Neural crest cell (in vitro differentiated cells): ENCODE results near the gene PHOSPHO2. TPM values are rescaled to one million over a fixed set of nuclear protein-coding genes. Genes with fewer than 3 reads are reported as not detected.
A peak's percentile ranks its signal among the peaks of the same experiment; 100 is the strongest.
"Not testable (repeated sequence)": the region's sequence is repeated elsewhere in the genome, so short reads cannot be mapped to it uniquely, and the experiment has no call there.

Experiments used
- DNase-seq: peaks from one replicate; pipeline ENCODE4 v3.0.0; 2021; ENCODE audit warnings: low read depth, mixed read lengths, low spot score
- H3K27ac Mint-ChIP-seq: one replicate; pipeline ENCODE4 v1.8.0; 2021; ENCODE audit warnings: mild to moderate bottlenecking, mixed read lengths; ENCODE audit not compliant: unreplicated experiment
- H3K27me3 Mint-ChIP-seq: 2 replicates; pipeline ENCODE4 v1.8.0; 2021; ENCODE audit warnings: low read depth, mild to moderate bottlenecking, mixed read lengths
- H3K36me3 Mint-ChIP-seq: 2 replicates; pipeline ENCODE4 v1.8.0; 2021; ENCODE audit warnings: low read depth, mild to moderate bottlenecking, mixed read lengths
- H3K4me1 Mint-ChIP-seq: 2 replicates; pipeline ENCODE4 v1.8.0; 2021; ENCODE audit warnings: mixed read lengths
- H3K4me3 Mint-ChIP-seq: one replicate; pipeline ENCODE4 v1.8.0; 2021; ENCODE audit warnings: mild to moderate bottlenecking, mixed read lengths
- H3K9me3 Mint-ChIP-seq: 2 replicates; pipeline ENCODE4 v1.8.0; 2021; ENCODE audit warnings: mixed read lengths
- total RNA-seq: library from RNA; stranded (reverse); gene quantifications from 2 replicates; pipeline ENCODE4 v1.2.1, GENCODE V29; 2021
- TF ChIP-seq, protein P1 (sequence below): fragments of 200-600 bp; sonication (generic); conservative IDR thresholded peaks from 2 replicates; pipeline ENCODE4 v1.5.0; 2021; ENCODE audit warnings: antibody characterized with exemption, mild to moderate bottlenecking

Gene PHOSPHO2
- total RNA-seq, 1 donor from 2014 or later = 8.3 TPM

DNA sequence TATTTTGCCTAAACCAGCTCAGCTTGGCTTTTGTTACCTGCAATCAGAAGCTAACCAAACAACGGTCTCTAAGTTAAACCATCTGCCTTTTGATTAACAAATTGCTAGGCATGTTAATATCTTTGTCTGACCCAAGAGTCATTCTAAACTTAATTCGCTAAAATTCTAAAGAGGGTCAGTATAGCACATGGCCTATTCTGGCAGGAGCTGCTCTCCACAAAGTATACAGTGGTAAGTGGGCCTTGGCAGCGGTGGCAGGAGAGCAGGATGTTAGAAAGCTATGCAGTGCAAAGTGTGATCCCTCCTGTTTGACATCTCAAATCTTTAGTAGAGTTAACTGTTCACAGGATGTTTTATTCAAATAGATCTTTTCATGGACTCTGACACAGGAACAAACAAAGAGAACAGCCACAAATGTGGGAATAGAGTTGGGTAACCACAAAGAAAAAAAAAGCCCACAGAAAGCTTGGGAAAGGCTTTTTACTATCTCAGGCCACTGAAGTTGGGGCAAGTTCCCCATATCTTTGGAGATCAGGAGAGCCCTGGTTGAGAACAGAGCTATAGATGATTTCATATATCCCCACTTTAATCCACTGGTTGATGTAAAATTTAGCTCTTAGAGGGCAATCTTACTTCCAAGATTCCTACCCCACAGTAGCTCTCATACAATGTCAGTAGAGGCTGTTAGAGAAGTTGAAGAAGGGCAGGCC, 10.7 kb upstream of the PHOSPHO2 start:
- Mint-ChIP-seq H3K4me1 (no peaks in the 10 kb centered on the region), H3K27ac (no peak overlapping the region), H3K4me3 (no peak overlapping the region), H3K9me3 (peaks cover 16% of the 10 kb centered on the region), H3K36me3 (peaks cover 25% of the 10 kb centered on the region), H3K27me3 (no peaks in the 10 kb centered on the region)
- TF ChIP-seq, protein P1, sequence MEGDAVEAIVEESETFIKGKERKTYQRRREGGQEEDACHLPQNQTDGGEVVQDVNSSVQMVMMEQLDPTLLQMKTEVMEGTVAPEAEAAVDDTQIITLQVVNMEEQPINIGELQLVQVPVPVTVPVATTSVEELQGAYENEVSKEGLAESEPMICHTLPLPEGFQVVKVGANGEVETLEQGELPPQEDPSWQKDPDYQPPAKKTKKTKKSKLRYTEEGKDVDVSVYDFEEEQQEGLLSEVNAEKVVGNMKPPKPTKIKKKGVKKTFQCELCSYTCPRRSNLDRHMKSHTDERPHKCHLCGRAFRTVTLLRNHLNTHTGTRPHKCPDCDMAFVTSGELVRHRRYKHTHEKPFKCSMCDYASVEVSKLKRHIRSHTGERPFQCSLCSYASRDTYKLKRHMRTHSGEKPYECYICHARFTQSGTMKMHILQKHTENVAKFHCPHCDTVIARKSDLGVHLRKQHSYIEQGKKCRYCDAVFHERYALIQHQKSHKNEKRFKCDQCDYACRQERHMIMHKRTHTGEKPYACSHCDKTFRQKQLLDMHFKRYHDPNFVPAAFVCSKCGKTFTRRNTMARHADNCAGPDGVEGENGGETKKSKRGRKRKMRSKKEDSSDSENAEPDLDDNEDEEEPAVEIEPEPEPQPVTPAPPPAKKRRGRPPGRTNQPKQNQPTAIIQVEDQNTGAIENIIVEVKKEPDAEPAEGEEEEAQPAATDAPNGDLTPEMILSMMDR = no peak
- DNase-seq = no peak

DNA sequence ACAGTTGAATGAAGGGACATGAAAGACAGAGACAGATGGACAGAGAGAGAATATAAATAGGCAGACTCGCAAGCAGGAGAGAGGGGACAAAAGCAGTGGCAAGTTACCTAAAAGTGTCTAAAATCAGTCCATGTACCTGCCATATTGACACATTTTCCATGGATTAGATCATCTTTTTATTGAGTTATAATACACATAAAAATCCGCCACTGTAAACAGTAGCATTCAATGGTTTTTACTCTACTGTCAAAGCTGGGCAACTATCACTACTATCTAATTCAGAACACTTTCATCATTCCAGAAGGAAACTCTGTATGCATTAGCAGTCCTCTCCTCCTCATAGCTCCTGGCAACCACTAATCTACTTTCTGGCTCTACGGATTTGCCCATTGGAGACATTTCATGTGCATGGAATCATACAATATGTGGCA, 10.1 kb upstream of the PHOSPHO2 start:
- H3K27ac Mint-ChIP-seq = no peak overlapping the region
- TF ChIP-seq, protein P1 = no peak
- H3K27me3 Mint-ChIP-seq = no peaks in the 10 kb centered on the region
- H3K4me1 Mint-ChIP-seq = no peaks in the 10 kb centered on the region
- no peak for DNase-seq
- H3K36me3 Mint-ChIP-seq = peaks cover 29% of the 10 kb centered on the region
- H3K4me3 Mint-ChIP-seq = no peak overlapping the region
- H3K9me3 Mint-ChIP-seq = peaks cover 19% of the 10 kb centered on the region

DNA sequence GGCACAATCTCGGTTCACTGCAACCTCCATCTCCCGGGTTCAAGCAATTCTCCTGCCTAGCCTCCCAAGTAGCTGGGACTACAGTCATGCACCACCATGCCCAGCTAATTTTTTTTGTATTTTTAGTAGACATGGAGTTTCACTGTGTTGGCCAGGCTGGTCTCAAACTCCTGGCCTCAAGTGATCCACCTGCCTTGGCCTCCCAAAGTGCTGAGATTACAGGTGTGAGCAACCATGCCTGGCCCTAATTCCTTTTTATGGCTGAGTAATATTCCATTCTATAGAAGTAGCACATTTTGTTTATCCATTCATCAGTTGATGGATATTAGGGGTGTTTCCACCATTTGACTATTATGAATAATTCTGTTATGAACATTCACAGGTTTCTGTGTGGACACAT, 9.6 kb upstream of the PHOSPHO2 start:
- not testable (repeated sequence) for H3K27ac Mint-ChIP-seq, H3K27me3 Mint-ChIP-seq, H3K4me3 Mint-ChIP-seq, H3K4me1 Mint-ChIP-seq, DNase-seq
- peaks cover 23% of the 10 kb centered on the region for H3K9me3 Mint-ChIP-seq
- peaks cover 32% of the 10 kb centered on the region for H3K36me3 Mint-ChIP-seq

DNA sequence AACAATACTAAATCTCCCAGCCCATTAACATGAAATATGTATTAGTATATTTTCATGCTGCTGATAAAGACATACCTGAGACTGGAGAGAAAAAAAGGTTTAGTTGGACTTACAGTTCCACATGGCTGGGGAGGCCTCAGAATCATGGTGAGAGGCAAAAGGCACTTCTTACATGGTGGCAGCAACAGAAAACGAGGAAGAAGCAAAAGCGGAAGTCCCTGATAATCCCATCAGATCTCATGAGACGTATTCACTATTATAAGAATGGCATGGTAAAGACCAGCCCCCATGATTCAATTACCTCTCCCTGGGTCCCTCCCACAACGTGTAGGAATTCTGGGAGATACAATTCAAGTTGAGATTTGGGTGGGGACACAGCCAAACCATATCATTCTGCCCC, 7.4 kb upstream of the PHOSPHO2 start:
- H3K27ac Mint-ChIP-seq, H3K4me1 Mint-ChIP-seq, H3K4me3 Mint-ChIP-seq, H3K27me3 Mint-ChIP-seq, DNase-seq: not testable (repeated sequence)
- H3K9me3 Mint-ChIP-seq = peaks cover 27% of the 10 kb centered on the region
- H3K36me3 Mint-ChIP-seq = peaks cover 40% of the 10 kb centered on the region

DNA sequence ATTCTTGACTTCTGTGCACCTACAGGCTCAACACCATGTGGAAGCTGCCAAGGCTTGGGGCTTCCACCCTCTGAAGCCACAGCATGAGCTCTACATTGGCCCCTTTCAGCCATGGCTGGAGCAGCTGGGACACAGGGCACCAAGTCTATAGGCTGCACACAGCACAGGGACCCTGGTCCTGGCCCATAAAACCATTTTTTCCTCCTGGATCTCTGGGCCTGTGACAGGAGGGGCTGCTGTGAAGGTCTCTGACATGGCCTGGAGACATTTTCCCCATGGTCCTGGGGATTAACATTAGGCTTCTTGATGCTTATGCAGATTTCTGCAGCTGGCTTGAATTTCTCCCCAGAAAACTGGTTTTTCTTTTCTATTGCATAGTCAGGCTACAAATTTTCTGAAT, 6.3 kb upstream of the PHOSPHO2 start:
- peaks cover 27% of the 10 kb centered on the region for H3K9me3 Mint-ChIP-seq
- H3K4me3 Mint-ChIP-seq, H3K27me3 Mint-ChIP-seq, H3K4me1 Mint-ChIP-seq, DNase-seq, H3K27ac Mint-ChIP-seq: not testable (repeated sequence)
- H3K36me3 Mint-ChIP-seq = peaks cover 40% of the 10 kb centered on the region

DNA sequence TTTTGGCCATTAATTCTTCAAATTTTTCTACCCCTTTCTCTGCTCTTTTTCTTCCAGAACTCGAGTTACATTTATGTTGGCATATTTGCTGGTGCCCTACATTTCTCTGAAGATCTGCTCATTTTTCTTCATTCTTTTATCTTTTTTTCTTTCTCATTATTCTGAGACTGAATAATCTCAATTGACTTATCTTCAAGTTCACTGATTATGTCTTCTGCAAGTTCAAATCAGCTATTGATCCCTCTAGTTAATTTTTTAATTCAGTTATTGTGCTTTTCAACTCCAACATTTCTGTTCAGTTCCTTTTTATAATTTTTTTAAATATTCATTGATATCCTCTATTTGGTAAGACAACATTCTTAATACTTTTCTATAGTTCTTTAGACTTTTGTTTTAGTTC, 3.3 kb upstream of the PHOSPHO2 start:
- H3K36me3 Mint-ChIP-seq = peaks cover 34% of the 10 kb centered on the region
- H3K4me3 Mint-ChIP-seq = no peak overlapping the region
- H3K27me3 Mint-ChIP-seq = no peaks in the 10 kb centered on the region

DNA sequence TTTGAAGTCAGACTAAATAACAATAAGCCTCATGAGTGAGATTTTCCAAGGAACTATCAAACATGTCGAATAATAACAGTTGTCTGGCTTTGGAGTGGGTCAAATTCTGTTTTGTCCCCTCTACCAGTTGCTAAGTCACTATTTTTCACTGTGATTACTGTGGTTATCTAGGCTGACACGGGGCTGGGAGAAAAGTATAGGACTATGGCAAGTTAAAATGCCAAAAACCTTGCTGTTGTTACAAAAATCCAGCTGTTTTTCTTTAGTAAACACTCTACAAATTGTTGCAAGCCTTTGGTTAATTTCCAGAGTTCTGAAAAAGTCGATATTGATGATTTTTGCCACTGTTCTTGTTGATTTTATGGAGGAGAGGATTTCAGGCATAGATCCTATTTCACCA, 1.6 kb upstream of the PHOSPHO2 start:
- peaks cover 16% of the 10 kb centered on the region for H3K9me3 Mint-ChIP-seq
- TF ChIP-seq, protein P1 = no peak
- H3K4me3 Mint-ChIP-seq = peak overlapping the region; percentile 64
- H3K4me1 Mint-ChIP-seq = peaks cover 24% of the 10 kb centered on the region
- no peaks in the 10 kb centered on the region for H3K27me3 Mint-ChIP-seq
- no peak for DNase-seq
- peaks cover 23% of the 10 kb centered on the region for H3K36me3 Mint-ChIP-seq
- H3K27ac Mint-ChIP-seq = no peak overlapping the region

More for the DNA sequence above, 3.3 kb upstream of the PHOSPHO2 start:
- Mint-ChIP-seq H3K9me3 (peaks cover 21% of the 10 kb centered on the region), H3K4me1 (peaks cover 20% of the 10 kb centered on the region), H3K27ac (no peak overlapping the region)
- no peak for DNase-seq
- TF ChIP-seq, protein P1 = no peak
